Neuronal stem cell (in vitro differentiated cells): ENCODE data around the gene TTC28.

Source experiments
- DNase-seq: peaks from one replicate; pipeline ENCODE4 v3.0.0-alpha.2; 2013; ENCODE audit warnings: low spot score
- H2AFZ ChIP-seq: one replicate; pipeline ENCODE4 v1.6.1; 2013; ENCODE audit warnings: mild to moderate bottlenecking, low read length, inconsistent platforms
- H2AK5ac ChIP-seq: 2 replicates; pipeline ENCODE4 v1.6.1; 2013; ENCODE audit warnings: low read depth, mild to moderate bottlenecking, inconsistent platforms, low read length, moderate library complexity, mixed read lengths
- H2BK120ac ChIP-seq: 2 replicates; pipeline ENCODE4 v1.6.1; 2013; ENCODE audit warnings: low read depth, mild to moderate bottlenecking, inconsistent platforms, low read length, moderate library complexity, mixed read lengths
- H2BK12ac ChIP-seq: one replicate; pipeline ENCODE4 v1.6.1; 2013; ENCODE audit warnings: low read length, inconsistent platforms
- H2BK15ac ChIP-seq: 2 replicates; pipeline ENCODE4 v1.6.1; 2013; ENCODE audit warnings: mild to moderate bottlenecking, low read length, inconsistent platforms, mixed read lengths
- H2BK5ac ChIP-seq: one replicate; pipeline ENCODE4 v1.6.1; 2013; ENCODE audit warnings: inconsistent platforms, mild to moderate bottlenecking, low read length, moderate library complexity
- H3K14ac ChIP-seq: one replicate; pipeline ENCODE4 v1.6.1; 2013; ENCODE audit warnings: low read length, inconsistent platforms
- H3K18ac ChIP-seq: 2 replicates; pipeline ENCODE4 v1.6.1; 2013; ENCODE audit warnings: low read length, inconsistent platforms
- H3K23ac ChIP-seq: 2 replicates; pipeline ENCODE4 v1.6.1; 2013; ENCODE audit warnings: low read depth, mild to moderate bottlenecking, mixed read lengths, low read length, inconsistent platforms; ENCODE audit not compliant: poor library complexity
- H3K27ac ChIP-seq: replicated peaks from 3 replicates; pipeline ENCODE4 v1.5.1; 2013; ENCODE audit warnings: low read length, inconsistent platforms
- H3K27me3 ChIP-seq, 3 experiments: 2 replicates each; pipeline ENCODE4 v1.6.1; 2013; ENCODE audit warnings: low read length in 3 of 3, mild to moderate bottlenecking in 2 of 3, inconsistent platforms in 1 of 3, low read depth in 1 of 3, mixed read lengths in 1 of 3, moderate library complexity in 1 of 3; ENCODE audit not compliant: control insufficient read depth in 3 of 3, insufficient read depth in 3 of 3
- H3K36me3 ChIP-seq, 2 donors: replicated peaks in 1 of 2; 2 replicates each; pipeline ENCODE4 v1.6.1; 2013; ENCODE audit warnings: low read length in 2 of 2; ENCODE audit not compliant: control insufficient read depth in 2 of 2, insufficient read depth in 2 of 2
- H3K4ac ChIP-seq: 2 replicates; pipeline ENCODE4 v1.6.1; 2013; ENCODE audit warnings: inconsistent platforms, mild to moderate bottlenecking, low read length, moderate library complexity
- H3K4me1 ChIP-seq, 2 donors: 1 replicate in 1 of 2; 2 replicates in 1 of 2; pipeline ENCODE4 v1.6.1; 2013; ENCODE audit warnings: low read length in 2 of 2, low read depth in 1 of 2; ENCODE audit not compliant: control insufficient read depth in 2 of 2, insufficient read depth in 1 of 2
- H3K4me2 ChIP-seq: one replicate; pipeline ENCODE4 v1.6.1; 2013; ENCODE audit warnings: mild to moderate bottlenecking, low read length, inconsistent platforms; ENCODE audit not compliant: insufficient read depth, poor library complexity, severe bottlenecking
- H3K4me3 ChIP-seq, 2 donors: 2 replicates each; pipeline ENCODE4 v1.5.1; 2013; ENCODE audit warnings: low read length in 2 of 2, mild to moderate bottlenecking in 2 of 2, inconsistent platforms in 1 of 2, moderate library complexity in 1 of 2
- H3K79me1 ChIP-seq: one replicate; pipeline ENCODE4 v1.6.1; 2013; ENCODE audit warnings: low read depth, mild to moderate bottlenecking, inconsistent platforms, low read length, moderate library complexity
- H3K9ac ChIP-seq: one replicate; pipeline ENCODE4 v1.6.1; 2013; ENCODE audit warnings: mild to moderate bottlenecking, low read depth, low read length, inconsistent platforms; ENCODE audit not compliant: poor library complexity
- H3K9me3 ChIP-seq, 2 donors: replicated peaks in 1 of 2; 2 replicates each; pipeline versions ENCODE3 to v1.6.1; 2013; ENCODE audit warnings: low read length in 2 of 2, mild to moderate bottlenecking in 2 of 2, inconsistent platforms in 1 of 2, low read depth in 1 of 2, mixed read lengths in 1 of 2, moderate library complexity in 1 of 2; ENCODE audit not compliant: control insufficient read depth in 2 of 2, insufficient read depth in 1 of 2
- H4K8ac ChIP-seq: one replicate; pipeline ENCODE4 v1.6.1; 2013; ENCODE audit warnings: low read depth, mild to moderate bottlenecking, inconsistent platforms, low read length, moderate library complexity
- H4K91ac ChIP-seq: one replicate; pipeline ENCODE4 v1.6.1; 2013; ENCODE audit warnings: low read length, low read depth, mild to moderate bottlenecking, inconsistent platforms; ENCODE audit not compliant: poor library complexity
- WGBS, 2 donors: extraction: QIAGEN DNeasy Blood & Tissue Kit; methylation state at CpG; one replicate each; pipeline ENCODE4 v1.1.7; 2013; ENCODE audit warnings: missing lambda C conversion rate in 2 of 2, mixed read lengths in 1 of 2; ENCODE audit not compliant: insufficient read length in 2 of 2, insufficient replicate concordance in 1 of 2; ENCODE audit errors: extremely low coverage in 2 of 2; 5-methylcytosine and 5-hydroxymethylcytosine counted together

TTC28 gene

GRCh38 chr22:28014211-28015045 is 665.2 kb downstream of the TTC28 start:
- Histone ChIP-seq H2AK5ac (no peak overlapping the region), H2BK12ac (no peak overlapping the region), H4K8ac (no peak overlapping the region), H3K36me3 (peaks cover 6 to 25% of the 10 kb centered on the region in 2 donors), H3K4ac (no peak overlapping the region), H3K4me1 (peaks cover 13 to 31% of the 10 kb centered on the region in 2 donors), H3K27me3 (no peaks in the 10 kb centered on the region), H3K14ac (no peak overlapping the region), H3K18ac (peak overlapping the region; percentile 84), H3K9me3 (no peaks in the 10 kb centered on the region), H3K27ac (peak overlapping the region; percentile 68), H4K91ac (no peak overlapping the region), H2BK120ac (no peak overlapping the region), H3K4me2 (peak overlapping the region; percentile 23), H3K4me3 (no peak overlapping the region), H3K23ac (no peak overlapping the region), H2BK5ac (no peak overlapping the region), H2AFZ (no peak overlapping the region), H3K79me1 (no peaks in the 10 kb centered on the region), H2BK15ac (no peak overlapping the region), H3K9ac (no peak overlapping the region)
- WGBS, 2 donors, result no CpG with 5 or more reads among the region's 18 CpGs
- peak; percentile 46 for DNase-seq

GRCh38 chr22:28013611-28014010 is 666.0 kb downstream of the TTC28 start:
- Histone ChIP-seq H2BK15ac (no peak overlapping the region), H2AFZ (no peak overlapping the region), H3K9me3 (no peaks in the 10 kb centered on the region), H3K27ac (no peak overlapping the region), H3K9ac (no peak overlapping the region), H3K18ac (peak overlapping the region; percentile 89), H3K36me3 (peaks cover 5 to 23% of the 10 kb centered on the region in 2 donors), H3K23ac (peak overlapping the region; percentile 18), H2BK120ac (peak overlapping the region; percentile 22), H2AK5ac (peak overlapping the region; percentile 59), H2BK5ac (no peak overlapping the region), H3K4ac (no peak overlapping the region), H4K91ac (no peak overlapping the region), H3K79me1 (no peaks in the 10 kb centered on the region), H4K8ac (no peak overlapping the region), H3K4me2 (no peak overlapping the region), H3K27me3 (no peaks in the 10 kb centered on the region), H3K14ac (peak overlapping the region; percentile 48), H3K4me1 (peaks cover 12 to 31% of the 10 kb centered on the region in 2 donors), H2BK12ac (no peak overlapping the region), H3K4me3 (no peak overlapping the region)
- no CpG with 5 or more reads among the region's 12 CpGs for WGBS, 2 donors
- no peak for DNase-seq

- no peak overlapping the region for H3K9ac ChIP-seq
- peak overlapping the region; percentile 24 for H2BK120ac ChIP-seq
- H3K36me3 ChIP-seq, result peaks cover 5 to 25% of the 10 kb centered on the region in 2 donors
- no peak overlapping the region for H3K14ac ChIP-seq
- H3K23ac ChIP-seq, result no peak overlapping the region
- DNase-seq, result no peak
- H2BK15ac ChIP-seq, result no peak overlapping the region
- no CpG with 5 or more reads among the region's 7 CpGs for WGBS, 2 donors
- H2BK12ac ChIP-seq, result no peak overlapping the region
- H3K4me1 ChIP-seq, result peaks cover 10 to 29% of the 10 kb centered on the region in 2 donors
- no peak overlapping the region for H4K8ac ChIP-seq
- no peak overlapping the region for H3K18ac ChIP-seq
- H4K91ac ChIP-seq, result no peak overlapping the region
- H3K27ac ChIP-seq, result no peak overlapping the region
- H2AFZ ChIP-seq, result no peak overlapping the region
- no peak overlapping the region for H3K4me3 ChIP-seq
- H3K27me3 ChIP-seq, result no peaks in the 10 kb centered on the region
- peak overlapping the region; percentile 59 for H2AK5ac ChIP-seq
- H3K4me2 ChIP-seq, result no peak overlapping the region
- H3K9me3 ChIP-seq, result no peaks in the 10 kb centered on the region
- H3K4ac ChIP-seq, result no peak overlapping the region
- H3K79me1 ChIP-seq, result no peaks in the 10 kb centered on the region
- no peak overlapping the region for H2BK5ac ChIP-seq
These were observed 666.7 kb downstream of the TTC28 start for GRCh38 chr22:28012832-28013460.

GRCh38 chr22:28009272-28009827 is 670.3 kb downstream of the TTC28 start:
- no peak overlapping the region for H3K23ac ChIP-seq
- H3K9ac ChIP-seq, result no peak overlapping the region
- no CpG with 5 or more reads among the region's 14 CpGs for WGBS, 2 donors
- no peak overlapping the region for H3K18ac ChIP-seq
- H4K8ac ChIP-seq, result no peak overlapping the region
- peaks cover 6 to 53% of the 10 kb centered on the region in 2 donors for H3K36me3 ChIP-seq
- peaks cover 3% of the 10 kb centered on the region for H3K79me1 ChIP-seq
- no peaks in the 10 kb centered on the region for H3K27me3 ChIP-seq
- peak; percentile 65 for DNase-seq
- H4K91ac ChIP-seq, result no peak overlapping the region
- H3K4me2 ChIP-seq, result no peak overlapping the region
- no peak overlapping the region for H2AFZ ChIP-seq
- no peak overlapping the region for H2BK12ac ChIP-seq
- H3K27ac ChIP-seq, result no peak overlapping the region
- H2BK5ac ChIP-seq, result no peak overlapping the region
- H2BK120ac ChIP-seq, result no peak overlapping the region
- H3K9me3 ChIP-seq, result no peaks in the 10 kb centered on the region
- H3K4me1 ChIP-seq, result peaks cover 5 to 13% of the 10 kb centered on the region in 2 donors
- no peak overlapping the region for H3K4me3 ChIP-seq
- no peak overlapping the region for H2AK5ac ChIP-seq
- H2BK15ac ChIP-seq, result no peak overlapping the region
- no peak overlapping the region for H3K14ac ChIP-seq
- no peak overlapping the region for H3K4ac ChIP-seq
